GDM1 (cell line): Measurements from ENCODE around the gene ITGB1.

Experiments
- DNase-seq: peaks from one replicate; lab custom pipeline; 2025; lab: John Stamatoyannopoulos, UW

The ITGB1 gene

DNA sequence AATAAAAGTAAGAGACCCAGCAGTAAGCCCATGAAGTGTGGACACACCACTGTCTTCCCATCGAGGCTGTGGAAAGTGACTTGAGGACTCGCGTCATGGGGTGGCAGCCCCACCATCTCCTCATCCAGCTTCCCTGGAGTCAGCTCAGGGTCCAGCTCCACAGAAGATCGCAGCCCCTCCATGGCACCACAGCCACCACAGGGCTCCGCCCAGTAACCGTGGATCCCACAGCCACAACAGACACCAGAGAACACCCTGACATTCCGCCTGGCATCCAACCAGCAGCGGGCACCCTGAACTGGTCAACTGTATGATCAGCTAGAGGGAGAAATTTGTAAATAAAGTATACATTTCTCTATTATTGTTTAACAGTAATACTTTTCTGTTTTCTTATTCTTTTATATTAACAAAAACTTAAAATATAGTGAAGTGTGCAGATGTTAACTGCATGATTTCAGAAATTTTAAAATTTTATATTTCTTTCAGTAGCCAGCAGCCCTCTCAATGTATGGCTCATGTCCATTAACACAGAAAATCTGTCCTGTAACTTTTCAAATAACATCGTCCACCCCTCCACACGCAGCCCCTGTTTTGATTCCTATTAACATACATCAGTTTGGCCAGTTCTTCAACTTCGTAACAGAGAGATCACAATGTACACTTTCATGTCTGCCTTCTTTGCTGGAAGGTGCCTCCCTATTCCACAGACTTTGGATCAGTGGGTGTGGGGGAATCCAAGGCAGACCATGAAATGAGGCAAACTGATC, 69.7 kb downstream of the ITGB1 start:
- DNase-seq: no peak

DNA sequence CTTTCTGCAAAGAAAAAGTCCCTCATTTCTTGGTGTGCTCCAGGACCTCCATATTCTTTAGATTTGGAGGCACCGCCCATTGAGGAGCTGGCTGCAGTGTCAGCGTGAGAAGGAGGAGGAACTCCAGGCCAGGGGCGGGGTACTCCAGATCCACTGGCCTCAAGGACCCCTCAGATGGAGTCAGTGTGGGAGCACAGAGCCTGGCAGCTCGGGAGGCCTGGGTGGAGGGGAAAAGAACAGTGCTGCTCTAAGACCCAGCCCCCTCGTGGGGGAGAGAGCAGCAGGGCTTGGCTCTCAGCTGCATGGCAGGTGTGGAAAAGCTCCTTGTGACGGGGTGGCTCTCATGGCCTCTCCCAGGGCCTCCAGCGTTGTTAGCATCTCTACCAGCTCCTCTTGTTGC, 70.5 kb downstream of the ITGB1 start:
- DNase-seq: no peak

DNA sequence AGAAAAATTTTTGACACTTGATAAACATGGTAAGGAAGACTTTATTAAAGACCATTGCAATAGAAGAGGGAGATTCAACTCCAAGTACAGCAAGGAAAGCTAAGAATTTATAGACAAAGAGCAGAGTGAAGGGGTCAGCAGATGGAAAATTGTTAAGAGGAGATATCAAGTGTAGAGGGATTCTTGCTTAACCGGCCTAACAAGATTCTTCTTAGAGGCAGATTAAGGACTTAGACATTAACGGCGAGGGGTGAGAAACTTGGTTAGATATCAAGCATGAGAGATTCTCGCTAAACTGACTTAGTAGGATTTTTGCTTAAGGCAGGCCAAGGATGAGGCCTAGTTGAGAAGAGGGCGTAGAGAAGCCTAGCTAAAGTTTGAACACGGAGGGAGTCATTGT, 76.0 kb downstream of the ITGB1 start:
- DNase-seq: no peak

DNA sequence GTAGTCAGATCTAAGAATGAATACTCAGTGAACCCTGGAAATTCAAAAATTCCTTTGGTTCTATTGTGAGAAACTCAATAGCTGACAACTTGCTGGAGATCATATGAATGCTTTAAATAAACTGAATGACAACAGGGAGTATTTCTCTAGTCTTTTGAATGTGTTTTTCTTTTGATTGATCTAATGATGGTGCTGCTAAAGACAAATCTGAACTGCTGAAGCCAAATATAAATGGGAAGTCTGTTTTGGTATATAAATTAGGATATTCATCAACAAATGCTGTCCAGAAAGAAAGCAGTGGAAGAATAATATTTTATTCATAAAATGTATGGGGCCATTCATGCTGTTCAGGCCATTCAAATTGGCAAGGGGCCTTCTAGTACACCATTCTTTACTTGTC, 79.4 kb downstream of the ITGB1 start:
- no peak for DNase-seq

DNA sequence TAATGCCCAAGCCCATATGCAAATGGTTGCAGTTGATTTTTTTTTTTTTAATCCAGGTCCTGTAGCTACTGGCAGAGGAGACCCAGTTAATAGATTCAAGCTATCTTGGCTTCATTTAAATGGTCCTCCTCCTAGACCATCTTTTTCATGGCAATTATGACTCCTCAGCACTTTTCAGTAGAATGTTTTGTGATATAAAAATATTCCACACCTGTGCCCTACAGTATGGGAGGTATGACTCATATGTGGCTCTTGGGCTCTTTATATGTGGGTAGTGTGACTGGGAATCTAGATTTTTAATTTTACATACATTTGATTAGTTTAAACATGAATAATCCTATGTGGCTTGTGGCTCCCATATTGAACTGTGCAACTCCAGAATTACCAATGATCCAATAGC, 80.1 kb downstream of the ITGB1 start:
- no peak for DNase-seq

DNA sequence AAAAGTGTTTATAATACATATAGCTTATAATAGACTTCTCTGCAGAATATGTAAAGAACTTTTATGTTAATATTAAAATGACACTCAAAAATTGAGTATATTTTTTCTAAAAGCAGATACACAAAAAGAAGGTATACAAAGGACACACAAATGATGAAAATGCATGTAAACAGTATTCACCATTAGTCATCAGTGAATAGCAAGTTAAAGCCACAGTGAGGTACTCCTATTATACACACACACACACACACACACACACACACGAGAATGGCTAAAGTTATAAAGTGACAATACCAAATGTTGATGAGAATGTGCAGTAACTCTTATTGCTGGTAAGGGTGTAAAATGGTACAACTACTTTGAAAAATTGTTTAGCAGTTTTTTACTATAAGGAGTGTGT, 92.9 kb downstream of the ITGB1 start:
- DNase-seq: no peak

DNA sequence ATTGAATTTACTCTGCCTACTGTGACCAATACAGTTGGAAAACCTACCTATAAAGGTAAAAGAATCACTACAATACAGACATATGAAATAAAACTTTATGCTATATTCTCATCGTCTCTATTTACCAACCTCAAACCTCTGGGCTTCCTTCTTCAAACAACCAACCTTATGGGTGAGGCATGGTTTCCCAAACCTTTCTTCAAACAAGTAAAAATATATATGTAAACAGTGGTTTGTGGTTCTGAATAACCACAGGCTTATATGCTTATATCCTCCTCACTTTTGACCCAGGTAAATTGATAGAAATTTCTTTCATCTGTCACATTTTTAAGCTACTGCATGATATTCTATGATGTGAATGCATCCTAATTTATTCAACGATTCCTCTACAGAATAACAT, 103.6 kb downstream of the ITGB1 start:
- no peak for DNase-seq

DNA sequence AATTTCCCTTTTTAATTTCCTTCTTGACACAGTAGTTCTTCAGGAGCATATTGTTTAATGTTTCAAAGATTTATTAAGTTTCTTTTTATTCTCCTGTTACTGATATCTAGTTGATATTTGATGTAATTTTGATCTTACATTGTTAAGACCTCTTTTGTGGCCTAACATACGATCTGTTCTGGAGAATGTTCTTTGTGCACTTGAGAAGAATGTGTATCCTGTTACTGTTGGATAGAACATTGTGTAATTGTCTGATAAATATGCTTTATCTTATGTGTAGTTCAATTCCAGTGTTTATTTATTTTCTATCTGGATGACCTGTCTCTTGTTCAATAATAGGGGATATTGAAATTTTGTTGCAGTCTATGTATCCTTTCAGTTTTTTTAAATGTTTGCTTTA, 106.7 kb downstream of the ITGB1 start:
- no peak for DNase-seq
